H9 (cell line): ENCODE data around the gene ADAM33. TPM values are rescaled to one million over a fixed set of nuclear protein-coding genes. Genes with fewer than 3 reads are reported as not detected.

Experiments
- DNase-seq: peaks from one replicate; pipeline ENCODE4 v3.0.0-alpha.2; 2017
- H2AFZ ChIP-seq: one replicate; pipeline ENCODE4 v1.6.1; 2013; ENCODE audit warnings: mild to moderate bottlenecking, low read length, control low read depth, moderate library complexity
- H2AK5ac ChIP-seq: 2 replicates; pipeline ENCODE4 v1.6.1; 2013; ENCODE audit warnings: low read length, control low read depth, mixed read lengths; ENCODE audit not compliant: insufficient read length
- H2BK120ac ChIP-seq: one replicate; pipeline ENCODE4 v1.6.1; 2013; ENCODE audit warnings: low read depth, mild to moderate bottlenecking, low read length, control low read depth, inconsistent platforms; ENCODE audit not compliant: poor library complexity, severe bottlenecking
- H2BK12ac ChIP-seq: 2 replicates; pipeline ENCODE4 v1.6.1; 2013; ENCODE audit warnings: low read length, control low read depth, mixed read lengths, low read depth; ENCODE audit not compliant: insufficient read length
- H2BK15ac ChIP-seq: 2 replicates; pipeline ENCODE4 v1.6.1; 2013; ENCODE audit warnings: low read depth, low read length, control low read depth
- H2BK20ac ChIP-seq: one replicate; pipeline ENCODE4 v1.6.1; 2013; ENCODE audit warnings: low read depth, mild to moderate bottlenecking, low read length, control low read depth, inconsistent platforms; ENCODE audit not compliant: poor library complexity, severe bottlenecking
- H2BK5ac ChIP-seq: 2 replicates; pipeline ENCODE4 v1.6.1; 2013; ENCODE audit warnings: low read length, control low read depth, mixed read lengths; ENCODE audit not compliant: insufficient read length
- H3K14ac ChIP-seq: 2 replicates; pipeline ENCODE4 v1.6.1; 2013; ENCODE audit warnings: low read length, control low read depth; ENCODE audit not compliant: insufficient read depth
- H3K18ac ChIP-seq: 2 replicates; pipeline ENCODE4 v1.6.1; 2013; ENCODE audit warnings: low read depth, mild to moderate bottlenecking, mixed read lengths, low read length, control low read depth; ENCODE audit not compliant: insufficient read length
- H3K23ac ChIP-seq: 2 replicates; pipeline ENCODE4 v1.6.1; 2013; ENCODE audit warnings: low read length, control low read depth, mixed read lengths, low read depth; ENCODE audit not compliant: insufficient read length
- H3K23me2 ChIP-seq: 2 replicates; pipeline ENCODE4 v1.6.1; 2013; ENCODE audit warnings: low read depth, mild to moderate bottlenecking, mixed read lengths, low read length, control low read depth; ENCODE audit not compliant: insufficient read length, poor library complexity, severe bottlenecking
- H3K27ac ChIP-seq: 2 replicates; pipeline ENCODE4 v1.5.1; 2013; ENCODE audit warnings: low read length, control low read depth, mixed read lengths, low read depth; ENCODE audit not compliant: insufficient read length
- H3K27me3 ChIP-seq: 2 replicates; pipeline ENCODE4 v1.6.1; 2013; ENCODE audit warnings: low read length, control low read depth, inconsistent platforms; ENCODE audit not compliant: insufficient read depth
- H3K4ac ChIP-seq: 2 replicates; pipeline ENCODE4 v1.6.1; 2013; ENCODE audit warnings: low read depth, mild to moderate bottlenecking, control low read depth, inconsistent platforms, low read length, moderate library complexity
- H3K4me1 ChIP-seq: 2 replicates; pipeline ENCODE4 v1.6.1; 2013; ENCODE audit warnings: low read length, control low read depth, inconsistent platforms; ENCODE audit not compliant: insufficient read depth
- H3K4me2 ChIP-seq: 2 replicates; pipeline ENCODE4 v1.6.1; 2013; ENCODE audit warnings: low read length, control low read depth, mixed read lengths; ENCODE audit not compliant: insufficient read length, insufficient read depth
- H3K56ac ChIP-seq: 2 replicates; pipeline ENCODE4 v1.6.1; 2013; ENCODE audit warnings: low read depth, mild to moderate bottlenecking, mixed read lengths, low read length, control low read depth; ENCODE audit not compliant: insufficient read length
- H3K79me1 ChIP-seq: 2 replicates; pipeline ENCODE4 v1.6.1; 2013; ENCODE audit warnings: low read depth, mild to moderate bottlenecking, moderate library complexity, low read length, control low read depth, inconsistent platforms; ENCODE audit not compliant: insufficient read depth, poor library complexity, severe bottlenecking
- H3K79me2 ChIP-seq: 2 replicates; pipeline ENCODE4 v1.6.1; 2013; ENCODE audit warnings: low read length, control low read depth, inconsistent platforms; ENCODE audit not compliant: insufficient read depth
- H3K9ac ChIP-seq: 2 replicates; pipeline ENCODE4 v1.6.1; 2013; ENCODE audit warnings: low read length, control low read depth, mixed read lengths; ENCODE audit not compliant: insufficient read length; ENCODE audit errors: extremely low read depth
- H3K9me3 ChIP-seq: one replicate; pipeline ENCODE4 v1.6.1; 2013; ENCODE audit warnings: low read depth, low read length, inconsistent platforms; ENCODE audit not compliant: control insufficient read depth
- H3T11ph ChIP-seq: one replicate; pipeline ENCODE4 v1.6.1; 2013; ENCODE audit warnings: mild to moderate bottlenecking, low read length, control low read depth, inconsistent platforms
- H4K20me1 ChIP-seq: one replicate; pipeline ENCODE4 v1.6.1; 2013; ENCODE audit not compliant: control insufficient read depth, insufficient read length, insufficient read depth
- H4K5ac ChIP-seq: 2 replicates; pipeline ENCODE4 v1.6.1; 2013; ENCODE audit warnings: low read depth, mild to moderate bottlenecking, mixed read lengths, low read length, control low read depth; ENCODE audit not compliant: insufficient read length
- H4K8ac ChIP-seq: replicated peaks from 2 replicates; pipeline ENCODE4 v1.6.1; 2013; ENCODE audit warnings: low read length, control low read depth, mixed read lengths, low read depth; ENCODE audit not compliant: insufficient read length
- H4K91ac ChIP-seq: 2 replicates; pipeline ENCODE4 v1.6.1; 2013; ENCODE audit warnings: low read depth, mild to moderate bottlenecking, moderate library complexity, mixed read lengths, low read length, control low read depth; ENCODE audit not compliant: insufficient read length
- H3K27ac Mint-ChIP-seq, 3 experiments: 2 replicates in 2 of 3; 3 replicates in 1 of 3; pipeline ENCODE4 v1.8.0; 2020 to 2021; ENCODE audit warnings: mixed read lengths in 3 of 3, mild to moderate bottlenecking in 1 of 3, moderate library complexity in 1 of 3
- H3K27me3 Mint-ChIP-seq: 2 replicates; pipeline ENCODE4 v1.8.0; 2021; ENCODE audit warnings: low read depth, mild to moderate bottlenecking, moderate library complexity, mixed read lengths
- H3K36me3 Mint-ChIP-seq, 3 experiments: 2 replicates in 2 of 3; 3 replicates in 1 of 3; pipeline ENCODE4 v1.8.0; 2020 to 2021; ENCODE audit warnings: low read depth in 3 of 3, mixed read lengths in 3 of 3; ENCODE audit not compliant: insufficient read depth in 1 of 3
- H3K4me1 Mint-ChIP-seq, 2 experiments: 2 replicates each; pipeline ENCODE4 v1.8.0; 2020; ENCODE audit warnings: mixed read lengths in 2 of 2
- H3K4me3 Mint-ChIP-seq, 2 experiments: 2 replicates in 1 of 2; 3 replicates in 1 of 2; pipeline ENCODE4 v1.8.0; 2020 to 2021; ENCODE audit warnings: mild to moderate bottlenecking in 2 of 2, mixed read lengths in 2 of 2, moderate library complexity in 1 of 2
- H3K9me3 Mint-ChIP-seq, 2 experiments: 2 replicates in 1 of 2; 3 replicates in 1 of 2; pipeline ENCODE4 v1.8.0; 2020; ENCODE audit warnings: mild to moderate bottlenecking in 2 of 2, mixed read lengths in 2 of 2, moderate library complexity in 1 of 2
- WGBS: extraction: QIAGEN DNeasy Blood & Tissue Kit; methylation state at CpG from one replicate; pipeline ENCODE4 v1.1.7; 2013; ENCODE audit warnings: missing lambda C conversion rate, low lambda C conversion rate, mixed read lengths; ENCODE audit not compliant: insufficient read length; ENCODE audit errors: extremely low coverage; 5-methylcytosine and 5-hydroxymethylcytosine counted together
- total RNA-seq: library from RNA; stranded (reverse); gene quantifications from 2 replicates; pipeline ENCODE4 v1.2.1, GENCODE V29; 2021
- TF ChIP-seq, protein P1 (sequence below): fragments of 200-600 bp; sonication (generic); conservative IDR thresholded peaks from 3 replicates; pipeline ENCODE4 v1.8.0; 2021; ENCODE audit warnings: antibody characterized with exemption, mild to moderate bottlenecking

ADAM33 gene
- total RNA-seq, 1 experiment from 2014 or later, result 4.0 TPM

GRCh38 chr20:3720626-3721025, 38.8 kb upstream of the ADAM33 start:
- no peak overlapping the region for H2BK120ac ChIP-seq
- H3K56ac ChIP-seq, result no peak overlapping the region
- no peak overlapping the region for H2AFZ ChIP-seq
- H3K4me2 ChIP-seq, result no peak overlapping the region
- peaks cover 0 to 3% of the 10 kb centered on the region in 2 experiments; a peak in 1 of 5 replicates for H3K9me3 Mint-ChIP-seq
- H3K36me3 Mint-ChIP-seq, result no peaks in the 10 kb centered on the region
- no peak overlapping the region for H3K4me3 Mint-ChIP-seq
- no peak overlapping the region for H3K9ac ChIP-seq
- no peak overlapping the region for H4K5ac ChIP-seq
- no peak overlapping the region for H3K14ac ChIP-seq
- peaks cover 3% of the 10 kb centered on the region for H3K27me3 Mint-ChIP-seq
- no peak overlapping the region for H4K8ac ChIP-seq
- H3K4ac ChIP-seq, result no peak overlapping the region
- no peaks in the 10 kb centered on the region for H3K79me1 ChIP-seq
- no peaks in the 10 kb centered on the region for H3K9me3 ChIP-seq
- H3K4me1 ChIP-seq, result no peaks in the 10 kb centered on the region
- no peak overlapping the region for H2BK20ac ChIP-seq
- DNase-seq, result no peak
- H3K27ac Mint-ChIP-seq, result peak overlapping the region in 1 of 3 experiments; percentile 10; a peak in 1 of 7 replicates
- no peaks in the 10 kb centered on the region for H4K20me1 ChIP-seq
- no peaks in the 10 kb centered on the region for H3K23me2 ChIP-seq
- no peak overlapping the region for H2AK5ac ChIP-seq
- WGBS, result no CpG with 5 or more reads among the region's 6 CpGs
- H2BK5ac ChIP-seq, result no peak overlapping the region
- H2BK12ac ChIP-seq, result no peak overlapping the region
- no peak overlapping the region for H2BK15ac ChIP-seq
- no peak overlapping the region for H3T11ph ChIP-seq
- no peak overlapping the region for H4K91ac ChIP-seq
- no peak overlapping the region for H3K27ac ChIP-seq
- H3K27me3 ChIP-seq, result no peaks in the 10 kb centered on the region; the same call in 1 of the 2 replicates
- H3K79me2 ChIP-seq, result no peaks in the 10 kb centered on the region
- no peak overlapping the region for H3K18ac ChIP-seq
- TF ChIP-seq, protein P1, sequence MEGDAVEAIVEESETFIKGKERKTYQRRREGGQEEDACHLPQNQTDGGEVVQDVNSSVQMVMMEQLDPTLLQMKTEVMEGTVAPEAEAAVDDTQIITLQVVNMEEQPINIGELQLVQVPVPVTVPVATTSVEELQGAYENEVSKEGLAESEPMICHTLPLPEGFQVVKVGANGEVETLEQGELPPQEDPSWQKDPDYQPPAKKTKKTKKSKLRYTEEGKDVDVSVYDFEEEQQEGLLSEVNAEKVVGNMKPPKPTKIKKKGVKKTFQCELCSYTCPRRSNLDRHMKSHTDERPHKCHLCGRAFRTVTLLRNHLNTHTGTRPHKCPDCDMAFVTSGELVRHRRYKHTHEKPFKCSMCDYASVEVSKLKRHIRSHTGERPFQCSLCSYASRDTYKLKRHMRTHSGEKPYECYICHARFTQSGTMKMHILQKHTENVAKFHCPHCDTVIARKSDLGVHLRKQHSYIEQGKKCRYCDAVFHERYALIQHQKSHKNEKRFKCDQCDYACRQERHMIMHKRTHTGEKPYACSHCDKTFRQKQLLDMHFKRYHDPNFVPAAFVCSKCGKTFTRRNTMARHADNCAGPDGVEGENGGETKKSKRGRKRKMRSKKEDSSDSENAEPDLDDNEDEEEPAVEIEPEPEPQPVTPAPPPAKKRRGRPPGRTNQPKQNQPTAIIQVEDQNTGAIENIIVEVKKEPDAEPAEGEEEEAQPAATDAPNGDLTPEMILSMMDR, result no peak
- no peak overlapping the region for H3K23ac ChIP-seq
- peaks cover 6 to 8% of the 10 kb centered on the region in 2 experiments for H3K4me1 Mint-ChIP-seq
